HepG2 (cell line): ENCODE results near the gene CCDC106. TPM values are rescaled to one million over a fixed set of nuclear protein-coding genes. Genes with fewer than 3 reads are reported as not detected.
A peak's percentile ranks its signal among the peaks of the same experiment; 100 is the strongest.

Experiments
- ARHGAP35 ChIP-seq: sonication (generic); formaldehyde crosslinking; IDR thresholded peaks from 2 replicates; pipeline ENCODE4 v1.9.0; 2022; ENCODE audit warnings: mild to moderate bottlenecking, inconsistent platforms, moderate library complexity, missing genetic modification reagents, borderline replicate concordance
- ATF7-NPFF ChIP-seq: sonication (generic); formaldehyde crosslinking; IDR thresholded peaks from 2 replicates; pipeline ENCODE4 v1.8.1; 2023; ENCODE audit warnings: mild to moderate bottlenecking, low read depth, missing genetic modification reagents, moderate library complexity
- BORCS8-MEF2B ChIP-seq: sonication (generic); formaldehyde crosslinking; IDR thresholded peaks from 2 replicates; pipeline ENCODE4 v1.8.0; 2022; ENCODE audit warnings: mild to moderate bottlenecking, missing genetic modification reagents
- CEBPB ChIP-seq: IDR thresholded peaks from 2 replicates; pipeline ENCODE4 v1.6.1; 2011; ENCODE audit warnings: low read depth, low read length, improper control_type of control experiment, borderline replicate concordance
- CEBPG ChIP-seq: IDR thresholded peaks from 2 replicates; pipeline ENCODE4 v1.6.1; 2016
- EZH2 ChIP-seq: conservative IDR thresholded peaks from 2 replicates; pipeline ENCODE4 v1.6.1; 2012; ENCODE audit warnings: mild to moderate bottlenecking, low read depth, low read length, moderate library complexity
- HNF4A ChIP-seq: sonication (generic); formaldehyde crosslinking; IDR thresholded peaks from 2 replicates; pipeline ENCODE4 v1.4.0; 2020; ENCODE audit warnings: missing genetic modification reagents
- HNF4G ChIP-seq, 2 experiments: sonication (generic) in 1 of 2; formaldehyde crosslinking in 1 of 2; IDR thresholded peaks; 2 replicates each; pipeline versions ENCODE4 v1.4.0 to v1.6.1; 2011 to 2020; ENCODE audit warnings: borderline replicate concordance in 2 of 2, low read depth in 2 of 2, mild to moderate bottlenecking in 2 of 2, low read length in 1 of 2, missing genetic modification reagents in 1 of 2, moderate library complexity in 1 of 2
- KDM6A ChIP-seq: IDR thresholded peaks from 2 replicates; pipeline ENCODE4 v1.6.1; 2016; ENCODE audit warnings: low read depth
- KLF9 ChIP-seq: IDR thresholded peaks from 2 replicates; pipeline ENCODE4 v1.6.1; 2016; ENCODE audit warnings: low read depth
- KMT2A ChIP-seq: sonication (generic); formaldehyde crosslinking; IDR thresholded peaks from 2 replicates; pipeline ENCODE4 v1.4.0; 2020; ENCODE audit warnings: missing genetic modification reagents
- ZMYM3 ChIP-seq: sonication (generic); formaldehyde crosslinking; IDR thresholded peaks from 2 replicates; pipeline ENCODE4 v1.5.1; 2020; ENCODE audit warnings: mild to moderate bottlenecking, missing genetic modification reagents
- ZMYM4 ChIP-seq: sonication (generic); formaldehyde crosslinking; IDR thresholded peaks from 2 replicates; pipeline ENCODE4 v1.8.1; 2023; ENCODE audit warnings: mild to moderate bottlenecking, missing genetic modification reagents
- ZNF225 ChIP-seq: sonication (generic); formaldehyde crosslinking; IDR thresholded peaks from 2 replicates; pipeline ENCODE4 v1.4.0; 2020; ENCODE audit warnings: mild to moderate bottlenecking, missing genetic modification reagents
- ZNF263 ChIP-seq: sonication (generic); formaldehyde crosslinking; IDR thresholded peaks from 2 replicates; pipeline ENCODE4 v1.4.0; 2020; ENCODE audit warnings: missing genetic modification reagents
- ZNF7 ChIP-seq: IDR thresholded peaks from 2 replicates; pipeline ENCODE4 v1.6.1; 2016; ENCODE audit warnings: missing biosample characterization, missing genetic modification reagents
- polyA plus RNA-seq, 8 experiments: library from polyadenylated mRNA; depleted of rRNA in 3 of 8; stranded (reverse) in 7 of 8; unstranded in 1 of 8; fragments of >200 nt; fragmentation: Illumina TruSeq in 4 of 8; extraction: Trizol in 4 of 8; gene quantifications; 2 replicates each; pipeline versions ENCODE4 v1.2.1 to v1.2.3, GENCODE V29; 2011 to 2016; ENCODE audit warnings: low read depth in 4 of 8, missing spikeins in 1 of 8, mixed read lengths in 1 of 8; ENCODE audit not compliant: insufficient read depth in 1 of 8
- total RNA-seq, 5 experiments: library from RNA; depleted of rRNA; stranded (reverse); fragments of >200 nt; fragmentation: Illumina TruSeq; extraction: Trizol; gene quantifications; 2 replicates each; pipeline ENCODE4 v1.2.3, GENCODE V29; 2016; ENCODE audit warnings: low read depth in 1 of 5
- TF ChIP-seq, protein P1 (sequence below): sonication (generic); formaldehyde crosslinking; conservative IDR thresholded peaks from 2 replicates; pipeline ENCODE4 v1.4.0; 2020; ENCODE audit warnings: missing genetic modification reagents
- TF ChIP-seq, protein P2 (sequence below): sonication (generic); formaldehyde crosslinking; IDR thresholded peaks from 2 replicates; pipeline ENCODE4 v1.5.0; 2020; ENCODE audit warnings: missing genetic modification reagents
- TF ChIP-seq, protein P3 (sequence below): sonication (generic); formaldehyde crosslinking; IDR thresholded peaks from 2 replicates; pipeline ENCODE4 v1.9.0; 2022; ENCODE audit warnings: low read depth, missing genetic modification reagents
- TF ChIP-seq, protein P4 (sequence below): IDR thresholded peaks from 2 replicates; pipeline ENCODE4 v1.6.1; 2016; ENCODE audit warnings: missing compliant biosample characterization, missing genetic modification reagents, borderline replicate concordance
- TF ChIP-seq, protein P5 (sequence below): sonication (generic); formaldehyde crosslinking; IDR thresholded peaks from 2 replicates; pipeline ENCODE4 v1.8.0; 2022; ENCODE audit warnings: mild to moderate bottlenecking, missing genetic modification reagents, moderate library complexity

Gene CCDC106
- total and polyA plus RNA-seq, 2 of the 13 experiments (the other 11 are each of a cell fraction or from before 2014, with no cell fraction given): 4.7 to 8.8 TPM

DNA sequence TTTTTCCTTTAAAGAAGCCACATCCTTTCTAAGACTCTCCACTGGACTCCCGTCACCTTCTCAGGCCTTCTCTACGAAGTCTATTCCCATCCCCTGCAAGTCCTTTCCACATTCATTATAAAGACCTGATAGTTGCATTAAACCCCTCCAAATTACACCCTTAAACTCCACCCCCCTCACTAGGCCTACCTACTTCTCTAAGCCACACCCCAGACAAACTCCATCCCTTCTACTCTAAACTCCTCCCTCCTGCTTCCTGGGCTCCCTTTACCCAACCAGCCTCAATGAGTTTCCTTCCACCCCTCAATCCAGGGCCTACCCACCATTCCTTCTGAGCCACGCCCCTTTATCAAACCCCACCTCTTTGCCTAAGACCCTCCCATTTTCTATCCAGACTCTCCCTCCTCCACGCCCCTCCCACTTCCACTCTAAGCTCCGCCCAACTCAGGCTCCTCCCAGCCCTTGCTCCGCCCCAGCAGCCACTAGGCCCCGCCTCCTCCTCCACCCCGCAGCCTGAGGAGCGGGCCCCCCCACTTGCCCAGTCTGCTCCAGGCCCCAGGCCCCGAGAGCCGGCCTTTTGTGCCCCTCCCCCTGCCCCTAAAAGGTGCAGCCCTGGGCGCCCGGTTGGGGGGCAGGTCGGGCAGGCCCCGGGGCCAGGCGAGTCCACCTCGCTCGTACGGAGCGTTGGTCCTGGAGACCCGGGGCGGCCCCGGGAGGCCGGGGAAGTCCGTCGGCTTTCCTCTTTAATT is 49.1 kb upstream of the CCDC106 start (continued):
- TF ChIP-seq, protein P1, sequence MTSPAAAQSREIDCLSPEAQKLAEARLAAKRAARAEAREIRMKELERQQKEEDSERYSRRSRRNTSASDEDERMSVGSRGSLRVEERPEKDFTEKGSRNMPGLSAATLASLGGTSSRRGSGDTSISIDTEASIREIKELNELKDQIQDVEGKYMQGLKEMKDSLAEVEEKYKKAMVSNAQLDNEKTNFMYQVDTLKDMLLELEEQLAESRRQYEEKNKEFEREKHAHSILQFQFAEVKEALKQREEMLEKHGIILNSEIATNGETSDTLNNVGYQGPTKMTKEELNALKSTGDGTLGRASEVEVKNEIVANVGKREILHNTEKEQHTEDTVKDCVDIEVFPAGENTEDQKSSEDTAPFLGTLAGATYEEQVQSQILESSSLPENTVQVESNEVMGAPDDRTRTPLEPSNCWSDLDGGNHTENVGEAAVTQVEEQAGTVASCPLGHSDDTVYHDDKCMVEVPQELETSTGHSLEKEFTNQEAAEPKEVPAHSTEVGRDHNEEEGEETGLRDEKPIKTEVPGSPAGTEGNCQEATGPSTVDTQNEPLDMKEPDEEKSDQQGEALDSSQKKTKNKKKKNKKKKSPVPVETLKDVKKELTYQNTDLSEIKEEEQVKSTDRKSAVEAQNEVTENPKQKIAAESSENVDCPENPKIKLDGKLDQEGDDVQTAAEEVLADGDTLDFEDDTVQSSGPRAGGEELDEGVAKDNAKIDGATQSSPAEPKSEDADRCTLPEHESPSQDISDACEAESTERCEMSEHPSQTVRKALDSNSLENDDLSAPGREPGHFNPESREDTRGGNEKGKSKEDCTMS (CRISPR knock-in tag): no peak
- TF ChIP-seq HNF4A (CRISPR knock-in tag): no peak
- TF ChIP-seq KMT2A (CRISPR knock-in tag): no peak
- no peak for TF ChIP-seq CEBPG
- no peak; the same call in 1 of the 2 replicates for TF ChIP-seq ATF7-NPFF (CRISPR knock-in tag)
- TF ChIP-seq KDM6A (CRISPR knock-in tag): no peak
- no peak for TF ChIP-seq ZMYM4 (CRISPR knock-in tag)
- TF ChIP-seq ZNF263 (CRISPR knock-in tag): peak; percentile 65
- no peak for TF ChIP-seq HNF4G (IDR thresholded peaks at IDR 0.05; ENCODE audit: borderline replicate concordance, low read depth, low read length)
- TF ChIP-seq HNF4G (CRISPR knock-in tag; IDR thresholded peaks at IDR 0.05; ENCODE audit: borderline replicate concordance, low read depth): no peak
- TF ChIP-seq BORCS8-MEF2B: peak; percentile 36; the same call in 1 of the 2 replicates
- TF ChIP-seq, protein P2, sequence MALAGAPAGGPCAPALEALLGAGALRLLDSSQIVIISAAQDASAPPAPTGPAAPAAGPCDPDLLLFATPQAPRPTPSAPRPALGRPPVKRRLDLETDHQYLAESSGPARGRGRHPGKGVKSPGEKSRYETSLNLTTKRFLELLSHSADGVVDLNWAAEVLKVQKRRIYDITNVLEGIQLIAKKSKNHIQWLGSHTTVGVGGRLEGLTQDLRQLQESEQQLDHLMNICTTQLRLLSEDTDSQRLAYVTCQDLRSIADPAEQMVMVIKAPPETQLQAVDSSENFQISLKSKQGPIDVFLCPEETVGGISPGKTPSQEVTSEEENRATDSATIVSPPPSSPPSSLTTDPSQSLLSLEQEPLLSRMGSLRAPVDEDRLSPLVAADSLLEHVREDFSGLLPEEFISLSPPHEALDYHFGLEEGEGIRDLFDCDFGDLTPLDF (CRISPR knock-in tag): no peak
- TF ChIP-seq KLF9: 0 out of 2 replicates have a peak, but pooled peaks have one; percentile 5
- no peak for TF ChIP-seq ZNF7 (CRISPR knock-in tag)
- no peak for TF ChIP-seq EZH2
- TF ChIP-seq, protein P3, sequence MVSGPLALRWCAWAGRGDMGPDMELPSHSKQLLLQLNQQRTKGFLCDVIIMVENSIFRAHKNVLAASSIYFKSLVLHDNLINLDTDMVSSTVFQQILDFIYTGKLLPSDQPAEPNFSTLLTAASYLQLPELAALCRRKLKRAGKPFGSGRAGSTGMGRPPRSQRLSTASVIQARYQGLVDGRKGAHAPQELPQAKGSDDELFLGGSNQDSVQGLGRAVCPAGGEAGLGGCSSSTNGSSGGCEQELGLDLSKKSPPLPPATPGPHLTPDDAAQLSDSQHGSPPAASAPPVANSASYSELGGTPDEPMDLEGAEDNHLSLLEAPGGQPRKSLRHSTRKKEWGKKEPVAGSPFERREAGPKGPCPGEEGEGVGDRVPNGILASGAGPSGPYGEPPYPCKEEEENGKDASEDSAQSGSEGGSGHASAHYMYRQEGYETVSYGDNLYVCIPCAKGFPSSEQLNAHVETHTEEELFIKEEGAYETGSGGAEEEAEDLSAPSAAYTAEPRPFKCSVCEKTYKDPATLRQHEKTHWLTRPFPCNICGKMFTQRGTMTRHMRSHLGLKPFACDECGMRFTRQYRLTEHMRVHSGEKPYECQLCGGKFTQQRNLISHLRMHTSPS (CRISPR knock-in tag): no peak; the same call in 1 of the 2 replicates
- TF ChIP-seq, protein P4, sequence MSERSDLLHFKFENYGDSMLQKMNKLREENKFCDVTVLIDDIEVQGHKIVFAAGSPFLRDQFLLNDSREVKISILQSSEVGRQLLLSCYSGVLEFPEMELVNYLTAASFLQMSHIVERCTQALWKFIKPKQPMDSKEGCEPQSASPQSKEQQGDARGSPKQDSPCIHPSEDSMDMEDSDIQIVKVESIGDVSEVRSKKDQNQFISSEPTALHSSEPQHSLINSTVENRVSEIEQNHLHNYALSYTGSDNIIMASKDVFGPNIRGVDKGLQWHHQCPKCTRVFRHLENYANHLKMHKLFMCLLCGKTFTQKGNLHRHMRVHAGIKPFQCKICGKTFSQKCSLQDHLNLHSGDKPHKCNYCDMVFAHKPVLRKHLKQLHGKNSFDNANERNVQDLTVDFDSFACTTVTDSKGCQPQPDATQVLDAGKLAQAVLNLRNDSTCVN: no peak
- TF ChIP-seq CEBPB: no peak
- no peak; the same call in 1 of the 2 replicates for TF ChIP-seq ARHGAP35 (CRISPR knock-in tag)
- 0 out of 2 replicates have a peak, but pooled peaks have one; percentile 27 for TF ChIP-seq ZNF225
- no peak for TF ChIP-seq ZMYM3
- TF ChIP-seq, protein P5, sequence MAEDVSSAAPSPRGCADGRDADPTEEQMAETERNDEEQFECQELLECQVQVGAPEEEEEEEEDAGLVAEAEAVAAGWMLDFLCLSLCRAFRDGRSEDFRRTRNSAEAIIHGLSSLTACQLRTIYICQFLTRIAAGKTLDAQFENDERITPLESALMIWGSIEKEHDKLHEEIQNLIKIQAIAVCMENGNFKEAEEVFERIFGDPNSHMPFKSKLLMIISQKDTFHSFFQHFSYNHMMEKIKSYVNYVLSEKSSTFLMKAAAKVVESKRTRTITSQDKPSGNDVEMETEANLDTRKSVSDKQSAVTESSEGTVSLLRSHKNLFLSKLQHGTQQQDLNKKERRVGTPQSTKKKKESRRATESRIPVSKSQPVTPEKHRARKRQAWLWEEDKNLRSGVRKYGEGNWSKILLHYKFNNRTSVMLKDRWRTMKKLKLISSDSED (CRISPR knock-in tag): no peak
